Transverse colon (tissue), 4 donors: ENCODE results near the gene SET.

Source experiments
- CTCF ChIP-seq, 5 experiments: fragments of 200-600 bp in 3 of 5; fragments of 450-650 bp in 2 of 5; sonication (generic) in 3 of 5; IDR thresholded peaks; 1 replicate in 2 of 5; 2 replicates in 3 of 5; pipeline ENCODE4 v1.5.1; 2016 to 2017; ENCODE audit warnings: antibody characterized with exemption in 5 of 5, inconsistent platforms in 3 of 5, mild to moderate bottlenecking in 2 of 5, moderate library complexity in 1 of 5
- EP300 ChIP-seq: sonication (generic); formaldehyde crosslinking; IDR thresholded peaks from one replicate; pipeline ENCODE4 v1.6.1; 2017; ENCODE audit warnings: antibody characterized with exemption, low read depth
- POLR2A ChIP-seq: fragments of 450-650 bp; IDR thresholded peaks from one replicate; pipeline ENCODE4 v1.6.1; 2016; ENCODE audit warnings: antibody characterized with exemption, mild to moderate bottlenecking, moderate library complexity
- POLR2AphosphoS5 ChIP-seq, 3 donors: sonication (generic); formaldehyde crosslinking; IDR thresholded peaks; one replicate each; pipeline ENCODE4 v1.6.1; 2016; ENCODE audit warnings: antibody characterized with exemption in 3 of 3

- no peak for TF ChIP-seq CTCF (IDR thresholded peaks at IDR 0.05)
- no peak for TF ChIP-seq POLR2A
- TF ChIP-seq POLR2AphosphoS5 (IDR thresholded peaks at IDR 0.05) = no peak
- TF ChIP-seq EP300 = no peak
Measured at GRCh38 chr9:128684065-128684324, 5.0 kb upstream of the SET start.
